ENCODE results near the gene PHACTR4.
A peak's percentile ranks its signal among the peaks of the same experiment; 100 is the strongest.
"Not testable (repeated sequence)": the region's sequence is repeated elsewhere in the genome, so short reads cannot be mapped to it uniquely, and the experiment has no call there.

PHACTR4 gene

DNA sequence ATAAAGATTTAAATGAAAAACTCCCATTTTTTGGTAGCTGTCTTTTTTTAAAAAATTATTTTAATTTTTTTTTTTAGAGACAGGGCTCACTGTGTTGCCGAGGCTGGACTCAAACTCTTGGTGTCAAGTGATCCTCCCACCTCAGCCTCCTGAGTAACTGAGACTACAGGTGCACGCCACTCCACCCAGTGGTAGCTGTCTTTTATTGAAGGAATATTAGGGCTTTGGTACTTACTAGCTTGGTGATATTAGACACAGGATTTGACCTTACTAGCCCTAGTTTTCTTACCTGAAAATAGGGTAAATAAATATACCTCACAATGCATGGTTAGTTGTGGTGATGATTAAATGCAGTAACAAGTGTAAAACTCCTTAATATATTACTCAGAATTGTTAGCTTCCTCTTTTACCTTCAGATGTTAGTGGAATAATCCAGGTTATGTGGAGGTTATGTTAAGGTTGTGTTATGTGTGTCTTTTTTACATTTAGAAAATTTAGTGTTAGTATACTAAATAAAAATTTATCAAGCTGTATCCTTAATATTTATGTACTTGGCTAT lies 66.8 kb downstream of the PHACTR4 start:
- no peak for DNase-seq (ENCODE audit: low read depth, low spot score)

DNA sequence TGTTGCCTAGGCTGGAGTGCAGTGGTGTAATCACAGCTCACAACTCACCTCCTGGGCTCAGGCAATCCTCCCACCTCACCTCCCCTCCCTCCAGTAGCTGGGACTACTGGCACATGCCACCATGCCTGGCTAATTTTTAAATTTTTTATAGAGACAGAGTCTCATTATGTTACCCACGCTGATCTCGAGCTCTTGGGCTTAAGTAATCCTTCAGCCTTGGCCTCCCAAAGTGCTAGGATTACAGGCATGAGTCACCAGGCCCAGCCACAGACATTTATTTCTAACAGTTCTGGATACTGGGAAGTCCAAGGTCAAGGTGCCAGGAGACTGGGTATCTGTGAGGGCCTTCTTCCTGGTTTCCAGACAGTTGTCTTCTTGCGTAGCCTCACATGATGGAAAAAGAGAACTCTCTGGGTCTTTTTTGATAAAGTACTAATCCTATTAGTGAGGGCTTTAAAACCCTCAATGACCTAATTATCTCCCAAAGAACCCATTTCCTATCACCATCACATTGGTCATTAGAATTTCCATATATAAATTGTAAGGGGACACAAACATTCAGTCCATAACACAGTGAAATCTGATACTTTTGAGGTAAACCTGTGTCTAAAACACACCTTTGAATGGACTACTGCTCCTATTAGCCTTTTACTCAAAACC lies 67.9 kb downstream of the PHACTR4 start:
- DNase-seq (ENCODE audit: low read depth, low spot score): no peak

DNA sequence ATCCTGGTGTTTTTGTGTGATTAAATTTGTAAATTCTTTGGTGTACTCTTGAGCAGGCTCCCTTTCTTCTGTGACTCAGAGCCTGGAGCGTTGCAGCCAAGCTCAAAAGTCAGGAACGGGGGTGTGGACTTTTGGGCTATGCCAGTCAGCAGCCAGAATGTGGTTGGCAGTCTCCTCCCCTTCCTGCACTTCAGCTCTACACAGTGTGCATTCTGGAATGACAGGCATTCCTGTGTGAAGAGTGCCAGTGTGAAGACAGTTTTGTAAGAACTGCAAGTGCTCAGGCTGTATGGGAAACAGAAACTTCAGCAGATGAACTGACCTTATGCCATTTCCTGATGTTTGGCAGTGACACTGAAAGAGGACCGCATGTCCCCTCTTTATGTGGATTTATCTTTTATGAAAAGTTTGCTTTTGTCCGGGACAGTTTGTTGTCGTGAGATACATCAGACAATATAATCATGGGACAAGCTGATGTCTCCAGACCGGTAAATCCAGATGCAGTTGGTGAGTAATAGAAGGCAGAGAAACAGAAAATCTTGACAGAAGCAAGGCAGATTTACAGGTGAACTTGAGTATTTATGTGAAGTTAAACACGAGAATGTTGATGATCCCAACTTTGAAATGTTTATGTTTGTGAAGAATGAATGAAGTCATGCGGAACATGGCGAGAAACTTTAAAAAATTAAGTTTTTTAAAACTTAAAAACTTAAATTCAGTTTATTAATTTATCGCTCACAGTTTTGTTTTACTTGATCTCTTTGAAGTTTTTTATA lies 68.6 kb downstream of the PHACTR4 start:
- DNase-seq (ENCODE audit: low read depth, low spot score): peak; percentile 63

DNA sequence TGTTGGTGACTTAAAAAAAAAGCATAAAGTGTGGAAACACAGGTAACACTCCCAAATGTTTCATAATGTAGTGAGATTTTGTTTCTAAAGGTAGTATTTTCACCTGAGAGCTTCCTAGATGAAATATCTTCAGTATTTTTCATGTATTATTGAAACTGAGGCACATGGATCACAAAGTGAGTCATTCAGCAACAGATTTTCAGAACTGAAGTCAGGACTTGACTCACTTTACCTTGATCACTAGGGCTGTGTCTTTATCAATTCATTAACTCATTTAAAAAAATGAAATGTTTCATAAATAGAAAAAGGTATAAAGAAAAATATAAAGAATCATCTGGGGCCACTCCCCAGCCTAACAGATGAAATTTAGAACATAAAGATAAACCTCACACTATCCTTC lies 69.8 kb downstream of the PHACTR4 start:
- no peak for DNase-seq (ENCODE audit: low read depth, low spot score)

DNA sequence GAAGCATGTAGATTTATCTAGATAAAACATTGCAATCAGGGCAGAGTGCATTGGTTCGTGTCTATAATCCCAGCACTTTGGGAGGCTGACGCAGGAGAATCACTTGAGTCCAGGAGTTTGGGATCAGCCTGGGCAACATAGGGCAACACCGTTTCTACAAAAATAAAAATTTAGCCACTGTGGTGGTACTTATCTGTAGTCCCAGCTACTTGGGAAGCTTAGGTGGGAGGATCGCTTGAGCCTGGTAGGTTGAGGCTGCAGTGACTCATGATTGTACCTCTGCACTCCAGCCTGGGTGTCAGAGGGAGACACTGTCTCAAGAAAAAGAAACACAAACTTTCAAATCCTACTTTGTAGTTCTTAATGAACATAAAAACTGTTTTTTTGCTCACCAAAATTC lies 72.1 kb downstream of the PHACTR4 start:
- no peak for DNase-seq (ENCODE audit: low read depth, low spot score)

DNA sequence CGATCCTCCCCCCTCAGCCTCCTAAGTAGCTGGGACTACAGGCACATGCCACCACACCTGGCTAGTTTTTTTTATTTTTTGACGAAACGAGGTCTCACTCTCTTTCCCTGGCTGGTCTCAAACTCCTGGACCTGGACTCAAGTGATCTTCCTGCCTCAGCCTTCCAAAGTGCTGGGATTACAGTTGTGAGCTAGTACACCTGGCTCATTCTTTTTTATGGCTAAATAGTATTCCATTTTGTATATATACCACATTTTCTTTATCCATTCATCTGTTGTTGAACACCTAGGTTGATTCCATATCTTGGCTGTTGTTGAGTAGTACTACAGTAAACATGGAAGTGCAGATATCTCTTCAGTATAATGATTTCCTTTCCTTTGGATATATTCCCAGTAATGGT lies 74.0 kb downstream of the PHACTR4 start:
- DNase-seq (ENCODE audit: low read depth, low spot score): no peak

DNA sequence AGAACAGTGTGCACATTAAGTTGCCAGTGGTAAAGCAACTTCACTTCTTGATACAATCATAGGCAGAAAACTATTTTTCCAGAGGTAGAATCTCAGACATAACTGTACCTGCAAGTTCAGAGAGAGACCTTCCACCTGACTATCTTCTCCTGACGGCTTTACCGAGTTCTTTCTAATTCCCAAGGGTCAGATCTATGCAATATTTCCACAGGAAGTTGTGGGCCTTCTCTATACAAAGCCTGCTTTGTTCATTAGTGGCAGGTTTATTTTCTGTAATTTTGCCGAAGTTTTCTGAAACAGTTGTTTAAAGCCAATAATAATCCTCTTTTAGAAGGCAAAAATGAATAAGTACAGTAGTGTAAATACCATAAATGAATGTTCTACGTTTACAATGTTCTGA lies 78.1 kb downstream of the PHACTR4 start:
- DNase-seq (ENCODE audit: low read depth, low spot score): no peak

DNA sequence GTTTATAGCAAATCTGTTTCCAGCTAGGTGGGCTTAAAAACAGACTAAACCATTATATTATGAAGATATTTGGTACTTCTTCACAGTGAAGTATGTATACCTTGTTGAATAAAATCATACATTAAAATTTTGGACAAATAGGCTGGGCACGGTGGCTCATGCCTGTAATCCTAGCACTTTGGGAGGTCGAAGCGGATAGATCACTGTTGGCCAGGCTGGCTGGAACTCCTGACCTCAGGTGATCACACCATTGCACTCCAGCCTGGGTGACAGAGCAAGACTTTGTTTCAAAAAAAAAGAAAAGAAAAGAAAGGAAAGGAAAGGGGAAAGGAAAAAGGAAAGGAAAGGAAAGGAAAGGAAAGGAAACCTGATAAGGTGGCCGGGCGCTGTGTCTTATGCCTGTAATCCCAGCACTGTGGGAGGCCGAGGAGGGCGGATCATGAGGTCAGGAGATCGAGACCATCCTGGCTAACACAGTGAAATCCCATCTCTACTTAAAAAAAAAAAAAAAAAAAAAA lies 78.6 kb downstream of the PHACTR4 start:
- DNase-seq (ENCODE audit: low read depth, low spot score): not testable (repeated sequence)

DNA sequence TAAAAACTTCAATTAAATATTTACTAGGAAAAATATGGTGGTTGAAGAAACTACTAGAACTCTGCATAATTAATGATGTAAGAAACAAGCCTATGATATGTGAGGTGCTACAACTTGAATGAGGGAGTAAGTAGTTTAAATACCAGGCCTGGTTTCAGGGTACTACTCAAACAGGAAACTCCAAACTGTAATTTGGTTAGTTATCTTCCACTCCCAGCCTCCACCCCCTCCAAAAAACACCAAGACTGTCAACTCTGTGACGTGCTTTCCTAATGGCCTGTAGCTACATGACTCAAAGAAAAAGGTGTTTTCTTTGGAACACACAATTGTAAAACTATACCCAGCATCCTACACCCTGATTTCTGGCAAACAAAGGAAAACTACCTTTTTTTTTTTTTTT lies 80.4 kb downstream of the PHACTR4 start:
- no peak for DNase-seq (ENCODE audit: low read depth, low spot score)

DNA sequence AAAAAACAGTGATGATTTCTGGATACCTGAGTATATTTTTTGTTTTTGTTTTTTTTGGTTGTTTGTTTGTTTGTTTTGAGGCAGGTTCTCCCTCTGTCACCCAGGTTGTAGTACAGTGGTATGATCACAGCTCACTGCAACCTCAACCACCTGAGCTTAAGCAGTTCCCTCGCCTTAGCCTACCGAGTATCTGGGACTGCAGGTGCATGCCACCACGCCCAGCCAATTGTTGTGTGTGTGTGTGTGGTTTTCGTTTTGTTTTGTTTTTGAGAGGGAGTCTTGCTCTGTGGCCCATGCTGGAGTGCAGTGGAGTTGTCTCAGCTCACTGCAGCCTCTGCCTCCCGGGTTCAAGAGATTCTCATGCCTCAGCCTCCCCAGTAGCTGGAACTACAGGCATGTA lies 81.0 kb downstream of the PHACTR4 start:
- no peak for DNase-seq (ENCODE audit: low read depth, low spot score)

DNA sequence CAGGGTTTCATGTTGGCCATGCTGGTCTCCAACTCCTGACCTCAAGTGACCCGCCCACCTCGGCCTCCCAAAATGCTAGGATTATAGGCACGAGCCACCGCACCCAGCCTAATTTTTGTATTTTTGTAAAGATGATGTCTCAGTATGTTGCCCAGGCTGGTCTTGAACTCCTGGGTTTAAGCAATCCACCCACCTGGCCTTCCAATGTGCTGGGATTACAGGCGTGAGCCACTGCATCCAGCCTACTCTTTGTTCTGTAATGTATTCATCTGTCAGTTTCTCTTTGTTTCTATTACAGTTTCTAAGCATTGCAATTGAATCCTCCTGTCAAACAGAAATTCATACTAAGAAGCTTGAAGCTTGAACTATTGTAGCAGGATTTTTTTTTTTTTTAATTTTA lies 81.5 kb downstream of the PHACTR4 start:
- no peak for DNase-seq (ENCODE audit: low read depth, low spot score)

DNA sequence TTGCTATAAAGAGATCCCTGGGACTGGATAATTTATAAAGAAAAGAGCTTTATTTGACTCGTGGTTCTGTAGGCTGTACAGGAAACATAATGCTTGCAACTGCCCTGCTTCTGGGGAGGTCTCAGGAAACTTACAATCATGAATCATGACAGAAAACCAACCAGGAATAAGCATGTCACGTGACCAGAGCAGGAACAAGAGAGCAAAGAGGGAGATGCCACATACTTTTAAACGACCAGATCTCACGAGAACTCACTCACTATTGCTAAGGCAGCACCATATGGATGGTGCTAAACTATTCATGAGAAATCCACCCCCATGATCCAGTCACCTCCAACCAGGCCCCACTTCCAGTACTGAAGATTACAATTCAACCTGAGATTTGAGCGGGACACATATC lies 86.5 kb downstream of the PHACTR4 start:
- DNase-seq (ENCODE audit: low read depth, low spot score): peak; percentile 29

DNA sequence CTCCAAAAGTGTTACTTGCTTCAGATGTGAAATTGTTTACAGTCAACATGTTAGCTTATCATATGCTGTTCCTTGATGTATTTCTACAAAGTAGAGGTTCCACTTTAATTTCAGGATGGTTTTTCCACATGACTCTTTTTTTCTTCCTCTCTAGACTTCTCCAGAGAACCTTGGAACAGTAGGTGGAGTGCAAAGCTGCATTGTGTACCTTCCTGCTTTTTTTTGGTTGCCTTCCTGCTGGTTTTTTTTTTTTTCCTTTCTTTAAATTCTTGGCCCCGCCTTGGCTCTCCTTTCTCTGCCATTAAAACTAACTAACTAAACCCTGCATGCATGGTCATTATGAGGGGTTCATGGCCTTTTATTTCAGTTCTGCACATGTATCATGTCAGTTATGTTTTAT lies 88.1 kb downstream of the PHACTR4 start:
- DNase-seq (ENCODE audit: low read depth, low spot score): no peak

DNA sequence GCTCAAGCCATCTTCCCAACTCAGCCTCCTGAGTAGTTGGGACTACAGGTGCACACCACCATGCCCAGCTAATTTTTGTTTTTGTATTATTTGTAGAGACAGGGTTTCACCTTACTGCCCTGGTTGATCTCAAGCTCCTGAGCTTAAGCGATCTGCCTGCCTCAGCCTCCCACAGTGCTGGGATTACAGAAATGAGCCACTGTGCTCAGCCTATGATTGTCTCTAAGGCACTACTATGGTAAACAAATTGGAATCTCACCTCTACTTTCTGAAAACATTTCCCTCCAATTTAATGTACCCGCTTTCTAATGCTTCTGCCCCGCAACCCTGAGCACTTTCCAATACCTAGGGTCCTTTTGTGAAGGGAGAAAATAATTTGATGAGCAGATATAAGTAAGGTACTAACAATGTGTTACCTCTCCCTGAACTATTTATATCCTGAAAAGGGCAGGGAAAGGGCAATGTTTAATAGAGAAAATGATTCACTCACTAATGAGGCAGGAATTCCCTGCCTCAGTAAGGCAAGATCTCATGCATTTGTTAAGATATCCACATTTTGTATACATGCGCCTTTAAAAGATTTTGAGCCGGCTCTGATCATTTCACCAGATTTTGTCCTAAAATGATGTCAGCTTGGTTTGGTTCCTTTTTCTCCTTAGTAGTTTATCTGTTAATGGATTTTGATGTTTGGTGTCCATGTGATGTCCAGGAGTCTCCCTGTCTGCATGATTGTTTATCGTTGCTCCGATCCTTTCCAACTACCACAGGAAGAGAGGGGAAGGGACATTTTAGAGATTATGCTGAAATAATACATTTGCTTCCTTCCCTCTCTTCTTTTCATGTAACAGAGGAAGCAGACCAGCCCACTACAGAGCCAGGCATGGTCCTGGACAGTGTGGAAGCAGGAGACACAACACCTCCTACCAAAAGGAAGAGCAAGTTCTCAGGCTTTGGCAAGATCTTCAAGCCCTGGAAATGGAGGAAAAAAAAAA lies 89.0 kb downstream of the PHACTR4 start:
- no peak for DNase-seq (ENCODE audit: low read depth, low spot score)

DNA sequence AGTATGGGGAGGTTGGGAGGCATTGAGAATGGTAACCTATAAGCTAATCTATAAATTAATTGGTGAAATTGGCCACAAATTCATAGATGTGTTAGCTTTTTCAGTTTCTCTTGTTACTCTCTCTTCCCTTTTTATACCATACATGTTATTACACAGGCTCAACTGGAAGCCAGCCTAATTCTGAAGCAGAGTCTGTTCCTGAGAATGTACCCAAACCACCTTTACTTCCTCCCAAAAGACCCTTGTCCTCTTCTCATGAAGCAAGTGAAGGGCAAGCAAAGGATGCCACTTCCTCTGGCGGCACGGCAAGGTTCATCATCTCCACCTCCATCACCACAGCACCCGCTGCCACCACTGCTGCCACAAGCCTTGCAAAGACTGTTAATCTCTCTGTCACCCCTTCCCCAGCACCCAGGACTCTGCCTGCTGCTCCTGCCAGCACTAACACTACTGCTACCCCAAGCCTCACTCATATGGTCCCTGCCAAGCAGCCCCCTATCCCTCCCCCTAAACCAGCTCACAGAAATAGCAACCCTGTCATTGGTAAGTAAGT lies 96.8 kb downstream of the PHACTR4 start:
- no peak for DNase-seq (ENCODE audit: low read depth, low spot score)

DNA sequence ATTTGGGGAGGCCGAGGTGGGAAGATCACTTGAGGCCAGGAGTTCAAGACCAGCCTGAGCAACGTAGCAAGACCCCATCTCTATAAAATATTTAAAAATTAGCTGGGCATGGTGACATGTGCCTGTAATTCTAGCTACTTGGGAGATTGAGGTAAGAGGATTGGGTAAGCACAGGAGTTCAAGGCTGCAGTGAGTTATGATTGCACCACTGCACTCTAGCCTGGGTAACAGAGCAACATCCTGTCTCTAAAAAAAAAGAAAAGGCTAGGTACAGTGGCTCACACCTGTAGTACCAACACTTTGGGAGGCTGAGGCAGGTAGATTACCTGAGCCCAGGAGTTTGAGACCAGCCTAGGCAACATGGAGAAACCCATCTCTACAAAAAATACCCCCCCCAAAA lies 100.6 kb downstream of the PHACTR4 start:
- no peak for DNase-seq (ENCODE audit: low read depth, low spot score)

DNA sequence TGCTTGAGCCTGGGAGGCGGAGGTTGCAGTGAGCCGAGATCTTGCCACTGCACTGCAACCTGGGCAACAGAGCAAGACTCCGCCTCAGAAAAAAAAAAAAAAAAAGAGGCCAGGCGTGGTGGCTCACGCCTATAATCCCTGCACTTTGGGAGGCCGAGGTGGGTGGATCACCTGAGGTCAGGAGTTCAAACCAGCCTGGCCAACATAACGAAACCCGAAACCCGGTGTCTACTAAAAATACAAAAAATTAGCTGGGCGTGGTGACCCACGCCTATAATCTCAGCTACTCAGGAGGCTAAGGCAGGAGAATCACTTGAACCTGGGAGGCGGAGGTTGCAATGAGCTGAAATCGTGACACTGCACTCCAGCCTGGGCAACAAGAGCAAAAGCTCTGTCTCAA lies 110.0 kb downstream of the PHACTR4 start:
- not testable (repeated sequence) for DNase-seq (ENCODE audit: low read depth, low spot score)

DNA sequence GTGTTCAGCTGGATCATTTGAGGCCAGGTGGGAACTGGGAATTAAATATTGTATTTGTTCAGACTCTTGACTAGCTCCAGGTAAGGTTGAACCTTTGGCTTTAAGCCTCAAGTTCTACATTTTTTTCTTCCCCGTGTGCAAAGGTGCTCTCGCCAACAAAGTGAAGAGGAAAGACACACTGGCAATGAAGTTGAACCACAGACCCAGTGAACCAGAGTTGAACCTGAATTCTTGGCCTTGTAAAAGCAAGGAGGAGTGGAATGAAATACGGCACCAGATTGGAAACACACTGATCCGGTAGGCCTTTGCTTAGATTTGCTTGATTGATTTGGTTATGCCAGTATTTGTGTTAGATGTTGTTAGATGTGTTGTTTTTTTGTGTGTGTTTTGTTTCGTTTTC lies 110.8 kb downstream of the PHACTR4 start:
- DNase-seq (ENCODE audit: low read depth, low spot score): no peak

DNA sequence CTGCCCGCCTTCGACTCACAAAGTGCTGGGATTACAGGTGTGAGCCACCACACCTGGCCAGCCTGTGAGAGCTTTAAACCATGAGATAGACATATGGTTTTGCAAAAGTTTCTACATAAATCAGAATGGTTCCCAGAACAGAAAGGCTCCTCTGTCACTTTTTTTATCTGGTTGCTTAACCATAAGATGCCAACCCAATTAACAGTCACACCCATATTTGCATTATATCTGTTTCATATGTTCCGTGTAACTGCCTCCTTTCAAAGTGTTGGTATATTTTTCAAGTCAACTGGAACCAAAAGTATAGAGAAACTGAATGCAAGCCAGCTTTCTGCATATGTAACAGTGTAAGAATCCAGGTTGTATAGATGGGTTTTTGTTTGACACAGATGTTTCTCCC lies 112.6 kb downstream of the PHACTR4 start:
- no peak for DNase-seq (ENCODE audit: low read depth, low spot score)

DNA sequence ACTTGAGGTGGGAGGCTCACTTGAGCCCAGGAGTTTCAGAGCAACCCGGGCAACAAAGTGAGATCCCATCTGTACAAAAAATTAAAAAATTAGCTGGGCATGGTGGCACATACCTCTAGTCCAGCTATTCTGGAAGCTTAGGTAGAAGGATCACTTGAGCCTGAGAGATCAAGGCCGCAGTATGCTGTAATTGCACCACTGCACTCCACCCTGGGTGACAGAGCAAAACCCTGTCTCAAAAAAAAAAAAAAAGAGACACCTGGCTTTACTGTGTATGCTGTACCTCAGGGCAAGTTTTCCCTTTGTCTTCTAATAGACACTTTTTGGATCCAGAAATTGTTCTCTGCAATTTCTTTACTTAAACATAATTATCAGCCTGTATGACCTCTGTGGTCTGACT lies 113.2 kb downstream of the PHACTR4 start:
- no peak for DNase-seq (ENCODE audit: low read depth, low spot score)

DNA sequence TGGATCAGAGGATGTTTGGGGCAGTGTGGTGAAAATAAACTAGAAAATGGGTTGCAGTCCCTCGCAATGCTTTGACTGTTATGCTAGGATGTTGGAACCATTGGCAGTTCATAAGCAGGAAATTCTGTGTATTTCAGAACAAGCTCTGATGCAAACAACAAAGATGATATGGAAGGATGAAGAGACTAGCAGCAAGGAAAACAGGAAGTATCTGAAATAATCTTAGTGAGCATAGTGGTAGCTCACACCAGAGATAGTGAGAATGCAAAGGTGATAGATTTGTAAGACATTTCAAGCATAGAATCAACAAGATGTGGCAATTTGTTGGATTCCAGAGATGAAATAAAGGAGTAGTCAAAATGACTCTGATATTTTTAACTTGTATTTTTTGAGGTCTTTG lies 125.2 kb downstream of the PHACTR4 start:
- no peak for DNase-seq (ENCODE audit: low read depth, low spot score)

Data from brain pericyte (primary cell).